Posterior cingulate gyrus (tissue), 11 donors: ENCODE results near the gene PICALM.
A peak's percentile ranks its signal among the peaks of the same experiment; 100 is the strongest.

Experiments
- DNase-seq, 10 donors: peaks; one replicate each; pipeline versions ENCODE4 v3.0.0 to v3.0.0-alpha.2; 2020 to 2021; ENCODE audit warnings: mixed read lengths in 3 of 10
- intact Hi-C: fragments of 100-400 bp; cut with DNase I; formaldehyde crosslinking; loops from one replicate; pipeline ENCODE4 v1.15.1; 2023

Gene PICALM

GRCh38 chr11:86087256-86087655 lies 18.4 kb upstream of the PICALM start:
- intact Hi-C loops: no loop called here
- DNase-seq: no peak

GRCh38 chr11:86081455-86081854 lies 12.6 kb upstream of the PICALM start:
- DNase-seq: no peak
- intact Hi-C loops: no loop called here

- intact Hi-C loops: no loop called here
- no peak for DNase-seq
These were observed 10.5 kb upstream of the PICALM start for GRCh38 chr11:86079421-86079820.

GRCh38 chr11:86073948-86074347 lies 5.1 kb upstream of the PICALM start:
- intact Hi-C loops: no loop called here

GRCh38 chr11:86072211-86072610 lies 3.3 kb upstream of the PICALM start:
- intact Hi-C loops: no loop called here
- no peak for DNase-seq

More at GRCh38 chr11:86073948-86074347, 5.1 kb upstream of the PICALM start:
- no peak for DNase-seq

- intact Hi-C loops: no loop called here
- no peak for DNase-seq
These were observed 1.5 kb upstream of the PICALM start for GRCh38 chr11:86070142-86071056.

GRCh38 chr11:86069408-86070101 lies 671 bp upstream of the PICALM start:
- intact Hi-C loops: loop anchor here (1.0 to 10.0 kb wide), 5 partner anchors 27 to 215 kb away; partner anchors contain the start of gene CCDC83
- DNase-seq: no peak

- intact Hi-C loops: loop anchor here (2.0 to 10.0 kb wide), 4 partner anchors 26 to 214 kb away; partner anchors contain the start of gene CCDC83
- DNase-seq: peak in 9 of 10 donors; percentile 12 to 90 (median 39)
These were observed 579 bp downstream of the PICALM start for GRCh38 chr11:86068138-86068871.

GRCh38 chr11:86067851-86068137 lies 1.1 kb downstream of the PICALM start:
- DNase-seq: no peak
- intact Hi-C loops: loop anchor here (2.0 to 10.0 kb wide), 4 partner anchors 25 to 213 kb away; partner anchors contain the start of gene CCDC83

- DNase-seq: no peak
- intact Hi-C loops: loop anchor here (5.0 to 10.0 kb wide), 3 partner anchors 120 to 212 kb away; partner anchors contain the start of gene CCDC83
These were observed 1.7 kb downstream of the PICALM start for GRCh38 chr11:86067009-86067850.

GRCh38 chr11:86066657-86067008 lies 2.3 kb downstream of the PICALM start:
- intact Hi-C loops: loop anchor here (5.0 to 10.0 kb wide), 3 partner anchors 119 to 212 kb away; partner anchors contain the start of gene CCDC83
- no peak for DNase-seq

GRCh38 chr11:86066033-86066432 lies 2.9 kb downstream of the PICALM start:
- intact Hi-C loops: loop anchor here (5.0 to 10.0 kb wide), 3 partner anchors 119 to 211 kb away; partner anchors contain the start of gene CCDC83

GRCh38 chr11:86064220-86064803 lies 4.6 kb downstream of the PICALM start:
- no peak for DNase-seq
- intact Hi-C loops: loop anchor here (10.0 kb wide), 1 partner anchor 210 kb away; the partner anchor contains the start of gene CCDC83

More at GRCh38 chr11:86066033-86066432, 2.9 kb downstream of the PICALM start:
- DNase-seq: no peak

GRCh38 chr11:86063536-86063935 lies 5.3 kb downstream of the PICALM start:
- intact Hi-C loops: loop anchor here (10.0 kb wide), 1 partner anchor 209 kb away; the partner anchor contains the start of gene CCDC83
- DNase-seq: no peak

- no peak for DNase-seq
- intact Hi-C loops: loop anchor here (10.0 kb wide), 1 partner anchor 208 kb away; the partner anchor contains the start of gene CCDC83
These were observed 6.2 kb downstream of the PICALM start for GRCh38 chr11:86062719-86063118.

GRCh38 chr11:86061483-86062205 lies 7.2 kb downstream of the PICALM start:
- intact Hi-C loops: loop anchor here (10.0 kb wide), 1 partner anchor 207 kb away; the partner anchor contains the start of gene CCDC83

GRCh38 chr11:86060544-86060943 lies 8.3 kb downstream of the PICALM start:
- intact Hi-C loops: loop anchor here (10.0 kb wide), 1 partner anchor 206 kb away; the partner anchor contains the start of gene CCDC83
- DNase-seq: no peak

More at GRCh38 chr11:86061483-86062205, 7.2 kb downstream of the PICALM start:
- no peak for DNase-seq

- intact Hi-C loops: no loop called here
These were observed 10.5 kb downstream of the PICALM start for GRCh38 chr11:86058360-86058759.

More at GRCh38 chr11:86058360-86058759, 10.5 kb downstream of the PICALM start:
- no peak for DNase-seq
